ENCODE results near the gene TRIM28.

Gene TRIM28

DNA sequence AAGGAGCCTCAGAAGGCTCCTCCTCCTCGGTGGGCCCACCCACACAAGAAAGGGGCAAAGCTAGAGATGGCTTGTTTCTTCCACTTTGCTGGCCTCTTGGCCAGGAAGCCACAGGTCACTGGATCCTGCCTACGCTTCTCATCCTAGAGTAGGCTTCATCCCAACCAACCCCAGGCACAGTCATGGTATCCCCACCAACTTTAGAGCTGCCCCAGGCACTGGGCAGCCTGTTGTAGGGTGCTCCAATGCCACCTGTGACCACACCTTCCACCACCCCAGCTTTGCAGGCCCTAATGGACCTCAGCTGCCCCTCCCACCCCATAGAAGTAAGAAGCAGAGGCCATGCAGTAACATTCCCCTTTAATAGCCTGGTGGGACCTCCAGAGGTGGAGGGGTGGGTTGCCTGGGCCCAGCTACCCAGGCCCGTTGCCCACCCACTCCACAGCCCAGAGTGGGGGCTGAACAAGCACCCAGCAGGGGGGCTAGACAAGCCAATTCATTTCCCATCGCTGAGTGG lies 11.6 kb downstream of the TRIM28 start:
- Histone ChIP-seq H3K4me3 (ENCODE audit: low read length, poor library complexity, severe bottlenecking) (peak overlapping the region; percentile 90), H4K20me1 (ENCODE audit: insufficient read depth, low read length, poor library complexity, severe bottlenecking) (peaks cover 65% of the 10 kb centered on the region), H3K4me1 (ENCODE audit: insufficient read depth, low read length, poor library complexity, severe bottlenecking) (peaks cover 35% of the 10 kb centered on the region), H3F3A (ENCODE audit: low read depth) (peaks cover 28% of the 10 kb centered on the region; the same call in 1 of the 2 replicates), H3K4me2 (ENCODE audit: low read depth, low read length, poor library complexity, severe bottlenecking) (peak overlapping the region; percentile 86), H3K79me2 (ENCODE audit: insufficient read depth, low read length) (peaks cover 78% of the 10 kb centered on the region), H3K27me3 (ENCODE audit: insufficient read depth, low read length, poor library complexity, severe bottlenecking) (no peaks in the 10 kb centered on the region), H3K9ac (ENCODE audit: low read depth, low read length, poor library complexity, severe bottlenecking) (peak overlapping the region; percentile 99), H2AFZ (ENCODE audit: low read length) (peak overlapping the region; percentile 47; the same call in 1 of the 2 replicates), H3K9me2 (replicated peaks; ENCODE audit: low read depth, low read length) (no peaks in the 10 kb centered on the region), H3K36me3 (ENCODE audit: insufficient read depth, low read length) (peaks cover 35% of the 10 kb centered on the region; the same call in 1 of the 2 replicates), H3K9me3 (ENCODE audit: insufficient read depth, low read depth, low read length) (no peaks in the 10 kb centered on the region)
- no peak for TF ChIP-seq EZH2phosphoT487 (IDR thresholded peaks at IDR 0.05; ENCODE audit: borderline replicate concordance)
- TF ChIP-seq, protein P1, sequence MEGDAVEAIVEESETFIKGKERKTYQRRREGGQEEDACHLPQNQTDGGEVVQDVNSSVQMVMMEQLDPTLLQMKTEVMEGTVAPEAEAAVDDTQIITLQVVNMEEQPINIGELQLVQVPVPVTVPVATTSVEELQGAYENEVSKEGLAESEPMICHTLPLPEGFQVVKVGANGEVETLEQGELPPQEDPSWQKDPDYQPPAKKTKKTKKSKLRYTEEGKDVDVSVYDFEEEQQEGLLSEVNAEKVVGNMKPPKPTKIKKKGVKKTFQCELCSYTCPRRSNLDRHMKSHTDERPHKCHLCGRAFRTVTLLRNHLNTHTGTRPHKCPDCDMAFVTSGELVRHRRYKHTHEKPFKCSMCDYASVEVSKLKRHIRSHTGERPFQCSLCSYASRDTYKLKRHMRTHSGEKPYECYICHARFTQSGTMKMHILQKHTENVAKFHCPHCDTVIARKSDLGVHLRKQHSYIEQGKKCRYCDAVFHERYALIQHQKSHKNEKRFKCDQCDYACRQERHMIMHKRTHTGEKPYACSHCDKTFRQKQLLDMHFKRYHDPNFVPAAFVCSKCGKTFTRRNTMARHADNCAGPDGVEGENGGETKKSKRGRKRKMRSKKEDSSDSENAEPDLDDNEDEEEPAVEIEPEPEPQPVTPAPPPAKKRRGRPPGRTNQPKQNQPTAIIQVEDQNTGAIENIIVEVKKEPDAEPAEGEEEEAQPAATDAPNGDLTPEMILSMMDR (conservative IDR thresholded peaks at IDR 0.05; ENCODE audit: low read length), result no peak

- Histone ChIP-seq H3F3A (ENCODE audit: low read depth) (peaks cover 26% of the 10 kb centered on the region; the same call in 1 of the 2 replicates), H3K79me2 (ENCODE audit: insufficient read depth, low read length) (peaks cover 78% of the 10 kb centered on the region), H4K20me1 (ENCODE audit: insufficient read depth, low read length, poor library complexity, severe bottlenecking) (peaks cover 59% of the 10 kb centered on the region), H3K9me3 (ENCODE audit: insufficient read depth, low read depth, low read length) (no peaks in the 10 kb centered on the region), H2AFZ (ENCODE audit: low read length) (no peak overlapping the region), H3K9ac (ENCODE audit: low read depth, low read length, poor library complexity, severe bottlenecking) (peak overlapping the region; percentile 99), H3K27me3 (ENCODE audit: insufficient read depth, low read length, poor library complexity, severe bottlenecking) (no peaks in the 10 kb centered on the region), H3K4me1 (ENCODE audit: insufficient read depth, low read length, poor library complexity, severe bottlenecking) (peaks cover 39% of the 10 kb centered on the region), H3K9me2 (replicated peaks; ENCODE audit: low read depth, low read length) (no peaks in the 10 kb centered on the region), H3K36me3 (ENCODE audit: insufficient read depth, low read length) (peaks cover 28% of the 10 kb centered on the region; the same call in 1 of the 2 replicates), H3K4me2 (ENCODE audit: low read depth, low read length, poor library complexity, severe bottlenecking) (peak overlapping the region; percentile 86), H3K4me3 (ENCODE audit: low read length, poor library complexity, severe bottlenecking) (peak overlapping the region; percentile 90)
- TF ChIP-seq EZH2phosphoT487 (IDR thresholded peaks at IDR 0.05; ENCODE audit: borderline replicate concordance), result no peak
- TF ChIP-seq, protein P1 (conservative IDR thresholded peaks at IDR 0.05; ENCODE audit: low read length), result no peak
Observed at GRCh38 chr19:58555920-58556621, 12.2 kb downstream of the TRIM28 start.

DNA sequence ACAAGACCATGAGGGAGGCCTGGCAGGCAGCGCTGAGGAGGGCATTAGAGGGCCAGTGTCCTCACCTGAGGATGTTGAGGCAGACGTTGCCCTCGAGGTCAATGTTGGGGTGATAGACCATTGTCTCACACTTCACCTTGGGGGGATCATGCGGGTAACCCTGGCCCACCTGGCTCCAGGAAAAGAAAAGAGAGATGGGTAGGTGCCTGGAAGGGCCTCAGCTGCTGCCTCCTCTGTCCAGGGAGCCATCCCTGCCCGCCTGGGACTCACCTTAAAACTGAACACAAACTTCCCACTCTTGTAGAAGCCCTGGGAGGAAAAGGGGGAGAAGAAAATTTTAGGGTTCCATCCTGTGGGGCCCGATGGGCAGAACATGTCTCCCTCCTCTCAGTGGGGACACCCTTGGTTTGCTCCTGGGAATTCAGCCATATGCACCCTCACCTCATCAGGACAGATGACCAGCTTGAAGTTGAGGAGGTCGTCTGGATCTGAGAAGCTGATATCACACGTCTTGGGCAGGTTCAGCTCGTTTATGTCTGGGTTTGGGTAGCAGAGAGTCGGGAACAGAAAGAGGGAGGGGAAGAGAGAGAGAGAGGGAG lies 12.9 kb downstream of the TRIM28 start:
- no peaks in the 10 kb centered on the region for H3K9me2 ChIP-seq (replicated peaks; ENCODE audit: low read depth, low read length)
- H3K4me1 ChIP-seq (ENCODE audit: insufficient read depth, low read length, poor library complexity, severe bottlenecking), result peaks cover 42% of the 10 kb centered on the region
- no peak for TF ChIP-seq EZH2phosphoT487 (IDR thresholded peaks at IDR 0.05; ENCODE audit: borderline replicate concordance)
- TF ChIP-seq, protein P1 (conservative IDR thresholded peaks at IDR 0.05; ENCODE audit: low read length), result no peak
- H2AFZ ChIP-seq (ENCODE audit: low read length), result no peak overlapping the region
- H3K4me3 ChIP-seq (ENCODE audit: low read length, poor library complexity, severe bottlenecking), result peak overlapping the region; percentile 90
- peaks cover 52% of the 10 kb centered on the region for H4K20me1 ChIP-seq (ENCODE audit: insufficient read depth, low read length, poor library complexity, severe bottlenecking)
- H3F3A ChIP-seq (ENCODE audit: low read depth), result peaks cover 26% of the 10 kb centered on the region; the same call in 1 of the 2 replicates
- H3K79me2 ChIP-seq (ENCODE audit: insufficient read depth, low read length), result peaks cover 73% of the 10 kb centered on the region
- H3K4me2 ChIP-seq (ENCODE audit: low read depth, low read length, poor library complexity, severe bottlenecking), result peak overlapping the region; percentile 86
- H3K36me3 ChIP-seq (ENCODE audit: insufficient read depth, low read length), result peaks cover 22% of the 10 kb centered on the region; the same call in 1 of the 2 replicates
- H3K9me3 ChIP-seq (ENCODE audit: insufficient read depth, low read depth, low read length), result no peaks in the 10 kb centered on the region
- peak overlapping the region; percentile 99 for H3K9ac ChIP-seq (ENCODE audit: low read depth, low read length, poor library complexity, severe bottlenecking)
- no peaks in the 10 kb centered on the region for H3K27me3 ChIP-seq (ENCODE audit: insufficient read depth, low read length, poor library complexity, severe bottlenecking)

Measured in Loucy (cell line).